ENCODE results near the gene CSKMT. TPM values are rescaled to one million over a fixed set of nuclear protein-coding genes. Genes with fewer than 3 reads are reported as not detected.

Gene CSKMT
- total RNA-seq, result 6.0 and 6.5 TPM in 2 replicates

GRCh38 chr11:62665075-62665598 is at the start of gene CSKMT, which contains the start of gene C11orf98:
CSKMT (plus strand) TSS chr11:62665312; CDS start chr11:62665880, 568 bp downstream.
C11orf98 (minus strand) TSS chr11:62665210; CDS start chr11:62665169, 41 bp downstream.

GRCh38 chr11:62621567-62622470 is 43.3 kb upstream of the CSKMT start, which contains the start of gene B3GAT3:
B3GAT3 (minus strand) TSS chr11:62621986; CDS start chr11:62621947, 39 bp downstream.

GRCh38 chr11:62645946-62646824 is 18.9 kb upstream of the CSKMT start, which contains the start of gene GANAB:
GANAB (minus strand) TSS chr11:62646613; CDS start chr11:62646599, 14 bp downstream.

GRCh38 chr11:62671608-62672389 is 6.7 kb downstream of the CSKMT start, which contains the start of the genes LBHD1 and UQCC3:
LBHD1 (minus strand) TSS chr11:62672267; CDS start chr11:62670031, 2,236 bp downstream.
UQCC3 (plus strand) TSS chr11:62671673; CDS start chr11:62671746, 73 bp downstream.

GRCh38 chr11:62678770-62679696 is 13.9 kb downstream of the CSKMT start, which contains the start of gene UBXN1:
UBXN1 (minus strand) TSS chr11:62679073; CDS start chr11:62678923, 150 bp downstream.

GRCh38 chr11:62689421-62690183 is 24.5 kb downstream of the CSKMT start, which contains the start of gene LRRN4CL:
LRRN4CL (minus strand) TSS chr11:62689530; CDS start chr11:62688508, 1,022 bp downstream.

GRCh38 chr11:62707277-62707861 is 42.3 kb downstream of the CSKMT start, which contains the start of the genes BSCL2 and GNG3:
BSCL2 (minus strand) TSS chr11:62707424; CDS start chr11:62707195, 229 bp downstream.
GNG3 (plus strand) TSS chr11:62707676; CDS start chr11:62708296, 620 bp downstream.

Other genes starting within 250 kb of the CSKMT start
- not detected in 2 replicates for gene SCGB1A1, start 246.3 kb upstream of the CSKMT start, total RNA-seq
- 312 and 461 TPM in 2 replicates for gene AHNAK, start 118.5 kb upstream of the CSKMT start, total RNA-seq
- 1,528 and 1,531 TPM in 2 replicates for gene EEF1G, start 91.4 kb upstream of the CSKMT start, total RNA-seq
- 11.7 and 13.0 TPM in 2 replicates for gene TUT1, start 73.8 kb upstream of the CSKMT start, total RNA-seq
- 170 and 194 TPM in 2 replicates for gene MTA2, start 63.4 kb upstream of the CSKMT start, total RNA-seq
- 25.7 and 41.2 TPM in 2 replicates for gene EML3, start 52.5 kb upstream of the CSKMT start, total RNA-seq
- 2.5 and 4.2 TPM in 2 replicates for gene ROM1, start 52.1 kb upstream of the CSKMT start, total RNA-seq
- 13.5 and 15.9 TPM in 2 replicates for gene B3GAT3, start 43.3 kb upstream of the CSKMT start, total RNA-seq
- 212 and 258 TPM in 2 replicates for gene GANAB, start 18.7 kb upstream of the CSKMT start, total RNA-seq
- 14.2 and 19.4 TPM in 2 replicates for gene INTS5, start 12.0 kb upstream of the CSKMT start, total RNA-seq
- 27.8 and 28.0 TPM in 2 replicates for gene C11orf98, start 102 bp upstream of the CSKMT start, total RNA-seq
- 7.7 and 8.7 TPM in 2 replicates for gene UQCC3, start 6.4 kb downstream of the CSKMT start, total RNA-seq
- 1.8 and 1.9 TPM in 2 replicates for gene LBHD1, start 7.0 kb downstream of the CSKMT start, total RNA-seq
- gene UBXN1, start 13.8 kb downstream of the CSKMT start, total RNA-seq, result 138 and 227 TPM in 2 replicates
- gene LRRN4CL, start 24.2 kb downstream of the CSKMT start, total RNA-seq, result 0.43 and 0.60 TPM in 2 replicates
- gene BSCL2, start 42.1 kb downstream of the CSKMT start, total RNA-seq, result 21.1 and 24.7 TPM in 2 replicates
- gene GNG3, start 42.4 kb downstream of the CSKMT start, total RNA-seq, result not detected in 2 replicates
- 8.8 and 9.6 TPM in 2 replicates for gene HNRNPUL2, start 62.1 kb downstream of the CSKMT start, total RNA-seq
- gene TTC9C, start 63.2 kb downstream of the CSKMT start, total RNA-seq, result 25.8 and 27.8 TPM in 2 replicates
- gene ZBTB3, start 88.8 kb downstream of the CSKMT start, total RNA-seq, result 11.8 and 12.0 TPM in 2 replicates
- 71.1 and 73.1 TPM in 2 replicates for gene POLR2G, start 96.3 kb downstream of the CSKMT start, total RNA-seq
- 27.8 and 34.7 TPM in 2 replicates for gene TAF6L, start 106.1 kb downstream of the CSKMT start, total RNA-seq
- gene TMEM179B, start 122.1 kb downstream of the CSKMT start, total RNA-seq, result 21.8 and 30.8 TPM in 2 replicates
- gene TMEM223, start 126.7 kb downstream of the CSKMT start, total RNA-seq, result 9.6 and 11.8 TPM in 2 replicates
- gene NXF1, start 140.1 kb downstream of the CSKMT start, total RNA-seq, result 15.1 and 15.6 TPM in 2 replicates
- gene STX5, start 166.7 kb downstream of the CSKMT start, total RNA-seq, result 41.9 and 42.4 TPM in 2 replicates
- not detected in 2 replicates for gene TEX54, start 167.5 kb downstream of the CSKMT start, total RNA-seq
- 93.5 and 192 TPM in 2 replicates for gene WDR74, start 174.3 kb downstream of the CSKMT start, total RNA-seq
- 43.7 and 49.4 TPM in 2 replicates for gene SLC3A2, start 215.6 kb downstream of the CSKMT start, total RNA-seq